NCI-H345 (cell line): Measurements from ENCODE around the gene SPRING1.

Experiments used
- DNase-seq: peaks from one replicate; lab custom pipeline; 2025; lab: John Stamatoyannopoulos, UW

The SPRING1 gene

GRCh38 chr12:116708826-116709756 is 28.8 kb downstream of the SPRING1 start:
- peak; percentile 85 for DNase-seq

DNA sequence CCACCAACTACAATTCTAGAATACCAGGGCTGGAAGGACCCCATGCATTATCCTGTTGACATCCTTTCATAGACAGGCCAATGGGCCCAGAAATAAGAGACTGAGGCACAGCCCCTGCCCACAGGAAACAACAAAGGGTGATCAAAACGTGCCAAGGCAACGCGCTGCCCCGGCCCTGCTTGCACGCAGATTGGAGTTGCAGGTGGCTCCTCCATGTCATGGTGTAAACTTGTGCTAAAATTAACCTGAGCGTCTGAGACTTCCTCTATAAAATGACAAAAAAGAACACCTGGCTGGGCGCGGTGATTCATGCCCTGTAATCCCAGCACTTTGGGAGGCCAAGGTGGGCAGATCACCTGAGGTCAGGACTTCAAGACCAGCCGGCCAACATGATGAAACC is 30.1 kb downstream of the SPRING1 start:
- no peak for DNase-seq

- DNase-seq = peak; percentile 63
Observed at GRCh38 chr12:116703214-116703795, 34.6 kb downstream of the SPRING1 start.

- DNase-seq = no peak
Observed at GRCh38 chr12:116701432-116701831, 36.4 kb downstream of the SPRING1 start.

DNA sequence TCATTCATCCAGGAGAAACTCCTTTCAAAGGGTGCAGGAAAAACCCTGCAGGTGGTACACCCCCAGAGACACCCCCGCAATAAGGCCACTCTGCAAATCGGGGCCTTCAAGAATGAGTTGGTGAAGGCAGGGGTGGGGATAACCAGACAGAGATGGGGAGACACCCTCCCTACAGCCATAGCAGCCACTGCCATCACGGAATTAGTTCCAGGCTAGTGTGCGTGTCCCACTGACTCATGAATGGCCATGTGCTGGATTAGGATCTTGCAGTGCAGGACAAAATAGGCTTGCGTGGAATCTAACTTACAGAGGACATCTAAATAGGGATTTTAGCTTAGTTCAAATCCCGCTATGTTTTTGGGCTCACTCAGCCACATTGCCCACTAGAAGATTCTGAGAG is 37.8 kb downstream of the SPRING1 start:
- DNase-seq = no peak

GRCh38 chr12:116698554-116699075 is 39.3 kb downstream of the SPRING1 start:
- no peak for DNase-seq

DNA sequence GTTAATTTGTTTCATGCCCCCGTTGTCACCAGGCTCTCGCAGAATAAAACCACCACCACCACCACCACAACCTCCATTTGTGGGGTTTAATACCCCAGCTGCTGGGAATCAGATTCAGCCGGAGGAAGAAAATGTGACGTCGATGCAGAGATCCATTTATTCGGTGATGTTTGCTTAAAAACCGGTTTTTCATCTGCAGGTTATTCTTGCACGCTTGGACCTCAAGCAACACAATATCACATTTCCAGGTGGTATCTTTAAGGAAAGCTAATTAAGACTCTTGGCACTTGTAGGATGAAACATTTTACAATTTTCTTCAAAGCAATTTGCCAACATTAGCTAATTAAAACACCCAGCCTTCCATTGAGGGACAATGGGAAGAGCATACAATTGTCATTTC is 39.8 kb downstream of the SPRING1 start:
- peak; percentile 83 for DNase-seq

GRCh38 chr12:116697716-116698115 is 40.2 kb downstream of the SPRING1 start:
- DNase-seq = peak; percentile 80

DNA sequence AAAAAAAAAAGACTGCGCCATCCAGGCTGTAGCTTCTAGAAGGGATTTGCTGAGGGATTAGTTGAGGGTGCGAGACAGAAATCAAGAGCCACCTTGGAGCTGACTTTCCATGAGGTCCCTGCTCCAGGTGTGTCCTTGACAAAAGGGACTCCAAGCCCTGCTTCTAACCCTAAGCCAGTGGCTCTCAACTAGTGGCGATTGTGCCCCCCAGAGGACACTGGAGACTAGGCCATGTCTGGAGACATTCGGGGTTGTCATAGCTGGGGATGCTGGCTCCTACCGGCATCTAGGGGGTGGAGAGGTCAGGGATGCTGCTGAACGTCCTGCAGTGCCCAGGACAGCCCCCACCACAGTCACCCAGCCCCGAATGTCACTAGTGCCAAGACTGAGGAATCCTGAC is 40.6 kb downstream of the SPRING1 start:
- DNase-seq = peak; percentile 38

GRCh38 chr12:116695464-116695725 is 42.5 kb downstream of the SPRING1 start:
- no peak for DNase-seq

DNA sequence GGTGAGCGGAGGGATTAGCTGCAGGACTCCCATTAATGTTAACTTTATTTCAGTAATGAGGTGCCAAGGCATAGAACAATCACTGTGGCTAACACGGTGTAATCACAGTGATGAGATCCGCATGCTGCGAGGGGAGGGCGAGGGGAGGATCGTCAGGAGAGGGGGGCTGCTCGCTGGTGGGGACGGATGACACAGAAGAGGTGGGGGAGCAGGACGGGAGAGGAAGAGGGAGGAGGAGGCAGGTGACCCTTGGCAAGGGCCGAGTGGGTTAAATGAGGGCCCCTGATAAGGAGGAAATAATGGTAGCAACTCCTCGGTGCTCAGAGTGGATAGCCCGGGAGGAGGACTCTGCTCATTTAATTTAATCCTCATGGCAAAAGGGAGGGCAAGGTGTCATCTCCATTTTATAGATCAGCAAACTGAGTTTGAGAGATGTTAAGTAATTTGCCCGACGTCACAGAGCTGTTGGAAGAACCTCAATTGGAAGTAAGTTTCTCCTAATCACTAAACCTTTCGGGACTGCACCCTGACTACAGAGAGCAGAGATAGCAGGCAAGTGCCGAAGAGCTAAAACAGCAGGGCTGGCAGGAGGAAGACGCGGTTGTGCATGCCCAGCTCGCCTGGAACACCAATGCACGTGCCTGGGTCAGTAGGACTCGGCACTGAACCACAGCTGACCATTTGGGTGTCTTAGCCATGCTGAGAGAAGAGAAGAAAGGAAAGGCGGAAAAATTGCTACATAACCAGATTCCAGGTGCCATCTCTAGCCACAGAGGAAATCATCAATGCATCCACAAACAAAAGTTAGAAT is 43.0 kb downstream of the SPRING1 start:
- DNase-seq = no peak

- DNase-seq = peak; percentile 93
Observed at GRCh38 chr12:116693286-116694227, 44.3 kb downstream of the SPRING1 start.

- DNase-seq = no peak
Observed at GRCh38 chr12:116692605-116693004, 45.3 kb downstream of the SPRING1 start.

DNA sequence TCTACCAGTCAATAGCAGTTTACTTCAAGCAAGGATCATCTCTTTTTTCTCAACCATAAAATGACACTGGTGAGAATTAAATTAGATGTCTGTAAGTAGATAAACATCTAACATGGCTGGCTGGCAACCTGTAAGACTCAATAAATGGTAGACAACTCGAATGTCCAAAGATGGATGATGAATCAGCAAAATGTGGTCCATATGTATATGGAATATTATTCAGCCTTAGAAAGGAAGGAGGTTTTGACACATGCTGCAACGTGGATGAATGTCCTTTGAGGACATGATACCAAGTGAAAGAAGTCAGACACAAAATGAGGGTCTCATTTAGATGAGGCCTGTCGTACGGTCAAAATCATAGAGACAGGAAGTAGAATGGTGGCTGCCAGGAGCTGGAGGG is 46.2 kb downstream of the SPRING1 start:
- DNase-seq = no peak

- DNase-seq = no peak
Observed at GRCh38 chr12:116691205-116691604, 46.7 kb downstream of the SPRING1 start.

DNA sequence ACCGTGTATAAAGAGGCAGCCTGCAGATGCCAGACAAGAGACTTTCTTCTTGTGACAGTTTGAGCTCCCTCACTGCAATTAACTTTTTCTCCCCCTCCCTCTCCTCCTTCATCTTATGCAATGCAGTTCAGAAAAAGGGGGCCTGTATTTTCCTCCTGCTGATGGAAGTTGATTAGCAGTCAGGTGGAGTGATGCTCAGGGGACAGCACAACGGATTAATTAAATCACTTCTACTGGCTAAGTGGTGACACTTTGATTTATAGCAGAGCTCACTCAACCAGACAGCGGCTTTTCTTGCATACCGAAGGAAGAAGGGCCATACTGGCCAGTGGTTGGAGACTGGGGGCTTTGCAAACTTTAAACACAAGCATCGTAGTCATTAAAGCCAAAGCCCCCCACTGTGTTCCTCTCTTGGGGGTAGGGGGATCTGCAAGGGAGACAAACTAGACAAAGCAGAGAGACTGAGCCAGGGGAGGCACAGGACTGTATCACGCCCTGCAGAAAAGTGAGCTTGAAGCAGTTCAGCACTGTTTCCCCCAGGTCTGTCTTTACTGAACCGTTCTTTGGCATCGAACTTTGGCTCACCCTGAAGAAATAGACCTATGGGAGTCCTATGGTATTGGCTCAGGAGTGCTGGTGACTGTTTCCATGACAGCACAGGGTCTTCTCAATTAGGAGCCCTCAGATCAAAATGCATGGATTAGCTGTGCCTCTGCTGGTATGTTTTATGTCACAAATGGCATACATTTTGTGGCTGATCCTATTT is 47.7 kb downstream of the SPRING1 start:
- no peak for DNase-seq

GRCh38 chr12:116689521-116689920 is 48.3 kb downstream of the SPRING1 start:
- no peak for DNase-seq
